Naive thymus-derived CD8-positive, alpha-beta T cell (primary cell): ENCODE results near the gene PPP1R37. TPM values are rescaled to one million over a fixed set of nuclear protein-coding genes. Genes with fewer than 3 reads are reported as not detected.

Source experiments
- ATAC-seq, 2 donors: fragments of 150-1000 bp; cut with Tn5 transposase in 1 of 2; sonication (Bioruptor Pico), chemical (Tn5 transposase) in 1 of 2; 1 replicate in 1 of 2; 2 replicates in 1 of 2; pipeline ENCODE4 v1.10.0; 2021; ENCODE audit warnings: mild to moderate bottlenecking in 2 of 2, moderate library complexity in 2 of 2
- POLR2A ChIA-PET: fragments of 350-600 bp; sonication (Branson Sonifier 250); formaldehyde crosslinking; loops from one replicate; lab custom pipeline; 2021; ENCODE audit warnings: antibody characterized with exemption; lab: Charles Lee
- DNase-seq, 10 donors: peaks; one replicate each; pipeline versions ENCODE4 v3.0.0 to v3.0.0-alpha.2; 2020 to 2022
- H3K27ac Mint-ChIP-seq, 10 donors: one replicate each; pipeline ENCODE4 v1.8.0; 2020 to 2022; ENCODE audit warnings: mild to moderate bottlenecking in 10 of 10, mixed read lengths in 10 of 10, moderate library complexity in 4 of 10, inconsistent platforms in 1 of 10
- H3K27me3 Mint-ChIP-seq, 5 donors: one replicate each; pipeline ENCODE4 v1.8.0; 2021 to 2022; ENCODE audit warnings: mixed read lengths in 5 of 5
- H3K36me3 Mint-ChIP-seq, 3 donors: one replicate each; pipeline ENCODE4 v1.8.0; 2020 to 2022; ENCODE audit warnings: mixed read lengths in 3 of 3, mild to moderate bottlenecking in 2 of 3, inconsistent platforms in 1 of 3
- H3K4me1 Mint-ChIP-seq, 4 donors: one replicate each; pipeline ENCODE4 v1.8.0; 2021 to 2022; ENCODE audit warnings: mixed read lengths in 4 of 4
- H3K4me3 Mint-ChIP-seq, 10 donors: one replicate each; pipeline ENCODE4 v1.8.0; 2020 to 2022; ENCODE audit warnings: mild to moderate bottlenecking in 10 of 10, mixed read lengths in 10 of 10, moderate library complexity in 6 of 10, inconsistent platforms in 1 of 10
- H3K9me3 Mint-ChIP-seq, 9 donors: one replicate each; pipeline ENCODE4 v1.8.0; 2020 to 2022; ENCODE audit warnings: mixed read lengths in 9 of 9, mild to moderate bottlenecking in 3 of 9, inconsistent platforms in 1 of 9, moderate library complexity in 1 of 9
- polyA plus RNA-seq, 3 donors: library from polyadenylated mRNA; unstranded; fragments of 300-500 nt; fragmentation: Illumina TruSeq; gene quantifications; one replicate each; pipeline ENCODE4 v1.2.3, GENCODE V29; 2021
- total RNA-seq, 8 experiments: library from RNA in 2 of 8; stranded (reverse) in 2 of 8; gene quantifications; one replicate each; pipeline ENCODE4 v1.2.3 and lab custom pipeline; 2021 to 2026

PPP1R37 gene
- total and polyA plus RNA-seq, 5 experiments from 2014 or later = 0.40 to 33.3 (median 2.0) TPM

- Mint-ChIP-seq H3K36me3 (no peaks in the 10 kb centered on the region), H3K4me3 (peak overlapping the region; percentile 74 to 89 (median 84)), H3K27me3 (peaks cover 1 to 35% (median 15%) of the 10 kb centered on the region in 5 donors), H3K27ac (peak overlapping the region in 9 of 10 donors; percentile 20 to 89 (median 67)), H3K9me3 (no peaks in the 10 kb centered on the region), H3K4me1 (peaks cover 16 to 32% (median 29%) of the 10 kb centered on the region in 4 donors)
- POLR2A ChIA-PET = interaction anchor here (0.5 to 2.4 kb wide), 11 partner anchors 12 to 275 kb away, joined by 4 to 24 read pairs (median 5); partner anchors contain the start of genes BLOC1S3, CLASRP, PPP1R37 and TOMM40
- peak; percentile 73 to 76 for ATAC-seq
- peak; percentile 21 to 75 (median 40) for DNase-seq
Measured at GRCh38 chr19:45152504-45153338, 59.7 kb downstream of the PPP1R37 start.

- peak overlapping the region; percentile 74 to 89 (median 84) for H3K4me3 Mint-ChIP-seq
- peaks cover 18 to 38% (median 32%) of the 10 kb centered on the region in 4 donors for H3K4me1 Mint-ChIP-seq
- no peaks in the 10 kb centered on the region for H3K36me3 Mint-ChIP-seq
- peak in 7 of 10 donors; percentile 22 to 39 (median 32) for DNase-seq
- POLR2A ChIA-PET = interaction anchor here (0.5 to 2.4 kb wide), 11 partner anchors 11 to 275 kb away, joined by 4 to 24 read pairs (median 5); partner anchors contain the start of genes BLOC1S3, CLASRP, PPP1R37 and TOMM40
- peak; percentile 51 to 54 for ATAC-seq
- H3K27me3 Mint-ChIP-seq = peaks cover 3 to 40% (median 15%) of the 10 kb centered on the region in 5 donors
- H3K9me3 Mint-ChIP-seq = no peaks in the 10 kb centered on the region
- peak overlapping the region in 1 of 10 donors; percentile 82 for H3K27ac Mint-ChIP-seq
Measured at GRCh38 chr19:45153339-45154063, 60.5 kb downstream of the PPP1R37 start.

GRCh38 chr19:45154064-45154827 is 61.3 kb downstream of the PPP1R37 start:
- POLR2A ChIA-PET = interaction anchor here (1.5 to 2.4 kb wide), 4 partner anchors 24 to 115 kb away, joined by 5 to 24 read pairs (median 6); partner anchors contain the start of genes BLOC1S3, CLASRP and TRAPPC6A
- Mint-ChIP-seq H3K4me3 (peak overlapping the region; percentile 60 to 86 (median 73)), H3K27me3 (peaks cover 3 to 40% (median 15%) of the 10 kb centered on the region in 5 donors), H3K9me3 (no peaks in the 10 kb centered on the region), H3K4me1 (peaks cover 16 to 40% (median 28%) of the 10 kb centered on the region in 4 donors), H3K36me3 (no peaks in the 10 kb centered on the region), H3K27ac (peak overlapping the region in 1 of 10 donors; percentile 82)
- DNase-seq (no peak), ATAC-seq (no peak)

GRCh38 chr19:45156011-45156630 is 63.1 kb downstream of the PPP1R37 start:
- H3K9me3 Mint-ChIP-seq = no peaks in the 10 kb centered on the region
- ATAC-seq (no peak), DNase-seq (no peak)
- H3K36me3 Mint-ChIP-seq = peaks cover 0 to 2% (median 0%) of the 10 kb centered on the region in 3 donors
- peaks cover 12 to 34% (median 23%) of the 10 kb centered on the region in 4 donors for H3K4me1 Mint-ChIP-seq
- H3K4me3 Mint-ChIP-seq = no peak overlapping the region
- POLR2A ChIA-PET = interaction anchor here (0.6 kb wide), 1 partner anchor 160 kb away, joined by 3 read pairs; no protein-coding TSS in a partner anchor
- H3K27ac Mint-ChIP-seq = no peak overlapping the region
- H3K27me3 Mint-ChIP-seq = peaks cover 3 to 40% (median 15%) of the 10 kb centered on the region in 5 donors

- H3K9me3 Mint-ChIP-seq = no peaks in the 10 kb centered on the region
- peaks cover 3 to 35% (median 15%) of the 10 kb centered on the region in 5 donors for H3K27me3 Mint-ChIP-seq
- POLR2A ChIA-PET = no interaction called here
- peaks cover 12 to 28% (median 18%) of the 10 kb centered on the region in 4 donors for H3K4me1 Mint-ChIP-seq
- H3K27ac Mint-ChIP-seq = peak overlapping the region in 1 of 10 donors; percentile 90
- peaks cover 0 to 2% (median 0%) of the 10 kb centered on the region in 3 donors for H3K36me3 Mint-ChIP-seq
- no peak for ATAC-seq
- DNase-seq = no peak
- H3K4me3 Mint-ChIP-seq = no peak overlapping the region
Measured at GRCh38 chr19:45156751-45157150, 63.8 kb downstream of the PPP1R37 start.

- POLR2A ChIA-PET = interaction anchor here (0.5 to 1.4 kb wide), 3 partner anchors 15 to 682 kb away, joined by 3 to 6 read pairs (median 4); no protein-coding TSS in a partner anchor
- H3K27ac Mint-ChIP-seq = peak overlapping the region in 1 of 10 donors; percentile 31
- no peak for ATAC-seq
- peaks cover 2 to 29% (median 15%) of the 10 kb centered on the region in 5 donors for H3K27me3 Mint-ChIP-seq
- H3K4me3 Mint-ChIP-seq = no peak overlapping the region
- no peak for DNase-seq
- no peaks in the 10 kb centered on the region for H3K9me3 Mint-ChIP-seq
- H3K4me1 Mint-ChIP-seq = peaks cover 9 to 21% (median 11%) of the 10 kb centered on the region in 4 donors
- peaks cover 0 to 2% (median 0%) of the 10 kb centered on the region in 3 donors for H3K36me3 Mint-ChIP-seq
Measured at GRCh38 chr19:45158503-45159209, 65.7 kb downstream of the PPP1R37 start.

GRCh38 chr19:45159210-45159970 is 66.4 kb downstream of the PPP1R37 start:
- H3K27me3 Mint-ChIP-seq = peaks cover 2 to 22% (median 8%) of the 10 kb centered on the region in 5 donors
- ATAC-seq = no peak

GRCh38 chr19:45159971-45160324 is 67.0 kb downstream of the PPP1R37 start:
- Mint-ChIP-seq H3K4me1 (peaks cover 5 to 26% (median 14%) of the 10 kb centered on the region in 4 donors), H3K36me3 (peaks cover 0 to 2% (median 0%) of the 10 kb centered on the region in 3 donors), H3K27ac (peak overlapping the region in 3 of 10 donors; percentile 30 to 75 (median 51)), H3K9me3 (no peaks in the 10 kb centered on the region), H3K27me3 (peaks cover 2 to 20% (median 8%) of the 10 kb centered on the region in 5 donors), H3K4me3 (no peak overlapping the region)
- DNase-seq = no peak
- no peak for ATAC-seq
- POLR2A ChIA-PET = interaction anchor here (1.2 to 1.3 kb wide), 2 partner anchors 12 to 19 kb away, joined by 3 to 4 read pairs; partner anchors contain the start of gene BLOC1S3

More at GRCh38 chr19:45159210-45159970, 66.4 kb downstream of the PPP1R37 start:
- Mint-ChIP-seq H3K4me3 (no peak overlapping the region), H3K27ac (peak overlapping the region in 1 of 10 donors; percentile 31), H3K9me3 (no peaks in the 10 kb centered on the region), H3K4me1 (peaks cover 5 to 22% (median 12%) of the 10 kb centered on the region in 4 donors), H3K36me3 (peaks cover 0 to 2% (median 0%) of the 10 kb centered on the region in 3 donors)
- POLR2A ChIA-PET = interaction anchor here (1.2 to 1.4 kb wide), 3 partner anchors 12 to 19 kb away, joined by 3 to 4 read pairs (median 4); partner anchors contain the start of gene BLOC1S3
- DNase-seq = no peak

GRCh38 chr19:45160870-45161737 is 68.1 kb downstream of the PPP1R37 start, which contains the start of gene NKPD1:
Gene NKPD1, minus strand, starts transcription at chr19:45160982. Its CDS starts 832 bp downstream, at chr19:45160150.
- Mint-ChIP-seq H3K4me1 (peaks cover 5 to 31% (median 21%) of the 10 kb centered on the region in 4 donors), H3K27ac (peak within 1 kb of the TSS in 4 of 10 donors; percentile 30 to 88 (median 63)), H3K27me3 (peaks cover 2 to 13% (median 7%) of the 10 kb centered on the region in 5 donors), H3K4me3 (no peak within 1 kb of the TSS), H3K36me3 (peaks cover 0 to 2% (median 0%) of the 10 kb centered on the region in 3 donors), H3K9me3 (no peaks in the 10 kb centered on the region)
- ATAC-seq (no peak), DNase-seq (no peak)
- POLR2A ChIA-PET = interaction anchor here (1.2 kb wide), 1 partner anchor 11 kb away, joined by 3 read pairs; no protein-coding TSS in a partner anchor
